ENCODE measurements around the gene NUP210.
"Not testable (repeated sequence)": the region's sequence is repeated elsewhere in the genome, so short reads cannot be mapped to it uniquely, and the experiment has no call there.

NUP210 gene

GRCh38 chr3:13452490-13453335 is 32.6 kb upstream of the NUP210 start:
- TF ChIP-seq CTCF (IDR thresholded peaks at IDR 0.05; ENCODE audit: control extremely low read depth, extremely low read depth, low read depth, missing control alignments): peak; percentile 61
- POLR2A ChIA-PET: interaction anchor here (0.8 to 1.4 kb wide), 2 partner anchors 27 to 34 kb away, joined by 5 to 6 read pairs; partner anchors contain the start of gene HDAC11
- CTCF ChIA-PET: interaction anchor here (0.6 to 6.0 kb wide), 55 partner anchors 8 to 670 kb away, joined by 3 to 97 read pairs (median 4); partner anchors contain the start of genes HDAC11 and NUP210
- peak; percentile 60 for DNase-seq (ENCODE audit: extremely low spot score)

- CTCF ChIA-PET: interaction anchor here (0.8 to 6.0 kb wide), 18 partner anchors 10 to 611 kb away, joined by 3 to 97 read pairs (median 12); partner anchors contain the start of genes HDAC11 and NUP210
- DNase-seq (ENCODE audit: extremely low spot score): no peak
- POLR2A ChIA-PET: interaction anchor here (0.5 to 1.4 kb wide), 3 partner anchors 28 to 169 kb away, joined by 3 to 7 read pairs (median 6); partner anchors contain the start of gene HDAC11
Observed at GRCh38 chr3:13451301-13451673, 31.2 kb upstream of the NUP210 start.

GRCh38 chr3:13442882-13443281 is 22.8 kb upstream of the NUP210 start:
- POLR2A ChIA-PET; DNase-seq (ENCODE audit: extremely low spot score): not testable (repeated sequence)
- CTCF ChIA-PET: interaction anchor here (1.1 kb wide), 1 partner anchor 52 kb away, joined by 3 read pairs; no protein-coding TSS in a partner anchor

More at GRCh38 chr3:13451301-13451673, 31.2 kb upstream of the NUP210 start:
- no peak for TF ChIP-seq CTCF (IDR thresholded peaks at IDR 0.05; ENCODE audit: control extremely low read depth, extremely low read depth, low read depth, missing control alignments)

- POLR2A ChIA-PET: no interaction called here
- DNase-seq (ENCODE audit: extremely low spot score): no peak
- CTCF ChIA-PET: interaction anchor here (0.8 to 1.9 kb wide), 4 partner anchors 13 to 348 kb away, joined by 3 to 5 read pairs (median 4); no protein-coding TSS in a partner anchor
Observed at GRCh38 chr3:13440204-13440817, 20.2 kb upstream of the NUP210 start.

GRCh38 chr3:13436213-13436612 is 16.1 kb upstream of the NUP210 start:
- POLR2A ChIA-PET; DNase-seq (ENCODE audit: extremely low spot score): not testable (repeated sequence)
- CTCF ChIA-PET: interaction anchor here (1.9 kb wide), 1 partner anchor 16 kb away, joined by 5 read pairs; no protein-coding TSS in a partner anchor

More at GRCh38 chr3:13440204-13440817, 20.2 kb upstream of the NUP210 start:
- TF ChIP-seq CTCF (IDR thresholded peaks at IDR 0.05; ENCODE audit: control extremely low read depth, extremely low read depth, low read depth, missing control alignments): no peak

- no peak for TF ChIP-seq CTCF (IDR thresholded peaks at IDR 0.05; ENCODE audit: control extremely low read depth, extremely low read depth, low read depth, missing control alignments)
- no peak for DNase-seq (ENCODE audit: extremely low spot score)
- CTCF ChIA-PET: interaction anchor here (1.1 to 1.2 kb wide), 2 partner anchors 15 to 18 kb away, joined by 3 read pairs; no protein-coding TSS in a partner anchor
- POLR2A ChIA-PET: no interaction called here
Observed at GRCh38 chr3:13433912-13434311, 13.8 kb upstream of the NUP210 start.

- POLR2A ChIA-PET: no interaction called here
Observed at GRCh38 chr3:13432093-13432492, 12.0 kb upstream of the NUP210 start.

GRCh38 chr3:13430411-13430875 is 10.3 kb upstream of the NUP210 start:
- POLR2A ChIA-PET; DNase-seq (ENCODE audit: extremely low spot score): not testable (repeated sequence)
- CTCF ChIA-PET: interaction anchor here (5.5 kb wide), 1 partner anchor 22 kb away, joined by 25 read pairs; no protein-coding TSS in a partner anchor

More at GRCh38 chr3:13432093-13432492, 12.0 kb upstream of the NUP210 start:
- CTCF ChIA-PET: no interaction called here
- no peak for TF ChIP-seq CTCF (IDR thresholded peaks at IDR 0.05; ENCODE audit: control extremely low read depth, extremely low read depth, low read depth, missing control alignments)
- no peak for DNase-seq (ENCODE audit: extremely low spot score)

All from GM10248 (cell line).